GM12878 (cell line): ENCODE results near the gene SNX8. TPM values are rescaled to one million over a fixed set of nuclear protein-coding genes. Genes with fewer than 3 reads are reported as not detected.

Experiments
- ATAC-seq: fragments of 200-7000 bp; cut with Tn5 transposase; 3 replicates; pipeline ENCODE4 v1.9.1; 2020; ENCODE audit warnings: mild to moderate bottlenecking, moderate library complexity
- BruUV-seq: library from RNA; stranded (reverse); fragments of 400-500 nt; replicated peaks from 2 replicates; lab custom pipeline; 2021; lab: Mats Ljungman, UMichigan
- CTCF ChIA-PET: fragments of 300-600 bp; sonication (Branson Sonifier 250); formaldehyde crosslinking; extraction: SDS; loops from one replicate; lab custom pipeline; 2021; ENCODE audit warnings: inconsistent platforms; lab: Yijun Ruan, JAX
- POLR2A ChIA-PET: fragments of 350-600 bp; formaldehyde crosslinking; extraction: SDS; loops from one replicate; lab custom pipeline; 2021; ENCODE audit warnings: inconsistent platforms; lab: Charles Lee
- RAD21 ChIA-PET: fragments of 300-600 bp; sonication (Branson Sonifier 250); formaldehyde crosslinking; loops from one replicate; lab custom pipeline; 2023; ENCODE audit warnings: antibody characterized with exemption; ENCODE audit not compliant: unreplicated experiment; lab: Charles Lee
- SMC1A ChIA-PET: fragments of 300-600 bp; sonication (Branson Sonifier 250); formaldehyde crosslinking; loops from one replicate; lab custom pipeline; 2023; ENCODE audit not compliant: unreplicated experiment, uncharacterized antibody; lab: Charles Lee
- DNase-seq: peaks from one replicate; pipeline ENCODE4 v3.0.0-alpha.2; 2011; ENCODE audit warnings: low read depth, low spot score
- FAIRE-seq: peaks from 3 replicates; lab custom pipeline; 2011; peaks lifted over from hg19 to GRCh38; lab: Jason Lieb, UNC
- H2AFZ ChIP-seq: 2 replicates; pipeline ENCODE4 v1.6.0; 2011; ENCODE audit warnings: low read depth, low read length, control low read depth; ENCODE audit not compliant: control insufficient read depth
- H3K27ac ChIP-seq: 2 replicates; pipeline ENCODE4 v1.5.1; 2011; ENCODE audit warnings: control low read depth; ENCODE audit not compliant: control insufficient read depth, insufficient read depth
- H3K27me3 ChIP-seq, 2 experiments: replicated peaks in 1 of 2; 2 replicates each; pipeline versions ENCODE4 v1.6.0 to v1.6.1; 2011; ENCODE audit warnings: low read length in 1 of 2; ENCODE audit not compliant: control insufficient read depth in 2 of 2, insufficient read depth in 2 of 2
- H3K36me3 ChIP-seq, 2 experiments: 2 replicates each; pipeline ENCODE4 v1.5.1; 2011; ENCODE audit warnings: low read length in 1 of 2; ENCODE audit not compliant: control insufficient read depth in 2 of 2, insufficient read depth in 2 of 2
- H3K4me1 ChIP-seq: 2 replicates; pipeline ENCODE4 v1.6.1; 2011; ENCODE audit warnings: mild to moderate bottlenecking, low read length, moderate library complexity, mixed read lengths; ENCODE audit not compliant: control insufficient read depth, insufficient read depth
- H3K4me2 ChIP-seq: 2 replicates; pipeline ENCODE4 v1.6.0; 2011; ENCODE audit warnings: control low read depth; ENCODE audit not compliant: control insufficient read depth, insufficient read depth
- H3K4me3 ChIP-seq: fragments of 200-600 bp; sonication (generic); 2 replicates; pipeline ENCODE4 v1.5.1; 2016
- H3K79me2 ChIP-seq: 2 replicates; pipeline ENCODE4 v1.6.0; 2011; ENCODE audit warnings: low read length; ENCODE audit not compliant: control insufficient read depth, insufficient read depth
- H3K9ac ChIP-seq: 2 replicates; pipeline ENCODE4 v1.8.0; 2011; ENCODE audit warnings: low read length, control low read depth, mixed read lengths; ENCODE audit not compliant: control insufficient read depth, insufficient read depth
- H3K9me3 ChIP-seq: replicated peaks from 3 replicates; pipeline ENCODE4 v1.5.1; 2011; ENCODE audit warnings: mild to moderate bottlenecking, low read length; ENCODE audit not compliant: control insufficient read depth, insufficient read depth
- H4K20me1 ChIP-seq: 2 replicates; pipeline ENCODE4 v1.6.0; 2011; ENCODE audit not compliant: control insufficient read depth, insufficient read depth
- BMI1 ChIP-seq: fragments of 450-650 bp; IDR thresholded peaks from 2 replicates; pipeline ENCODE4 v1.6.1; 2016; ENCODE audit warnings: mild to moderate bottlenecking, moderate library complexity, borderline replicate concordance
- CBX5 ChIP-seq: sonication (generic); IDR thresholded peaks from 2 replicates; pipeline ENCODE4 v1.6.1; 2016; ENCODE audit warnings: low read depth, moderate library complexity, mild to moderate bottlenecking, inconsistent platforms
- CEBPB ChIP-seq, 2 experiments: fragments of 150-350 bp in 1 of 2; IDR thresholded peaks; 2 replicates each; pipeline ENCODE4 v1.6.1; 2012 to 2014; ENCODE audit warnings: low read depth in 2 of 2, low read length in 2 of 2, borderline replicate concordance in 1 of 2, inconsistent platforms in 1 of 2
- CEBPZ ChIP-seq: fragments of 150-350 bp; IDR thresholded peaks from 2 replicates; pipeline ENCODE4 v1.6.1; 2016; ENCODE audit warnings: low read depth, low read length
- ELK1 ChIP-seq: IDR thresholded peaks from 2 replicates; pipeline ENCODE4 v1.6.1; 2012; ENCODE audit warnings: low read depth, low read length, improper control_type of control experiment
- FOXM1 ChIP-seq: IDR thresholded peaks from 2 replicates; pipeline ENCODE4 v1.6.1; 2012; ENCODE audit warnings: low read depth, mild to moderate bottlenecking, inconsistent platforms, low read length, moderate library complexity
- RAD21 ChIP-seq: IDR thresholded peaks from 2 replicates; pipeline ENCODE4 v1.6.1; 2011; ENCODE audit warnings: mild to moderate bottlenecking, low read depth, low read length, moderate library complexity; ENCODE audit not compliant: insufficient read depth
- RCOR1 ChIP-seq: conservative IDR thresholded peaks from 2 replicates; pipeline ENCODE4 v1.6.1; 2012; ENCODE audit warnings: low read depth, low read length, improper control_type of control experiment
- STAT1 ChIP-seq: fragments of 450-650 bp; conservative IDR thresholded peaks from 2 replicates; pipeline ENCODE4 v1.6.1; 2014; ENCODE audit warnings: antibody characterized with exemption, mild to moderate bottlenecking
- ZBED1 ChIP-seq: IDR thresholded peaks from 2 replicates; pipeline ENCODE4 v1.6.1; 2016; ENCODE audit warnings: borderline replicate concordance
- WGBS: methylation state at CpG from one replicate; pipeline ENCODE4 v1.1.6; 2016; ENCODE audit warnings: low lambda C conversion rate; ENCODE audit not compliant: insufficient replicate concordance, insufficient coverage; ENCODE audit errors: missing lambda C conversion rate; 5-methylcytosine and 5-hydroxymethylcytosine counted together
- in situ Hi-C: fragments of 300-500 bp; cut with MboI; formaldehyde crosslinking; loops from 9 replicates; pipeline ENCODE4 v1.14.3; 2018; ENCODE audit warnings: mixed read lengths
- intact Hi-C: fragments of 100-400 bp; cut with micrococcal nuclease; formaldehyde crosslinking; loops from one replicate; pipeline ENCODE4 v1.14.2; 2022; ENCODE audit not compliant: unreplicated experiment
- polyA plus RNA-seq, 11 experiments: library from polyadenylated mRNA; depleted of rRNA in 4 of 11; unstranded in 6 of 11; stranded (reverse) in 5 of 11; fragments of >200 nt; fragmentation: Nextera tagmentation in 4 of 11; fragmentation: Illumina TruSeq in 1 of 11; extraction: Ambion mirVana in 4 of 11; extraction: Trizol in 1 of 11; gene quantifications; 1 replicate in 1 of 11; 2 replicates in 10 of 11; pipeline versions ENCODE4 v1.2.1 to v1.2.3, GENCODE V29; 2011 to 2016; ENCODE audit warnings: inconsistent platforms in 2 of 11, missing spikeins in 2 of 11, low read depth in 1 of 11
- total RNA-seq, 4 experiments: library from RNA; depleted of rRNA in 3 of 4; stranded (reverse); fragments of >200 nt in 3 of 4; fragmentation: Illumina TruSeq in 1 of 4; extraction: Trizol in 1 of 4; gene quantifications; 2 replicates each; pipeline versions ENCODE4 v1.2.1 to v1.2.3, GENCODE V29; 2013 to 2021
- TF ChIP-seq, protein P1 (sequence below): fragments of 450-650 bp; IDR thresholded peaks from 2 replicates; pipeline ENCODE4 v1.6.1; 2018; ENCODE audit warnings: mild to moderate bottlenecking, low read depth, moderate library complexity; ENCODE audit not compliant: partially characterized antibody
- TF ChIP-seq, protein P2 (sequence below): fragments of 450-650 bp; IDR thresholded peaks from 2 replicates; pipeline ENCODE4 v1.6.1; 2017; ENCODE audit warnings: mild to moderate bottlenecking, moderate library complexity

The SNX8 gene
- total and polyA plus RNA-seq, 10 of the 15 experiments (the other 5 are each of a cell fraction or from before 2014, with no cell fraction given) = 6.4 to 210 (median 97.6) TPM

GRCh38 chr7:2282185-2282751 is 32.0 kb downstream of the SNX8 start:
- RAD21 ChIA-PET = no interaction called here
- ATAC-seq (no peak), DNase-seq (no peak), FAIRE-seq (no peak)
- in situ Hi-C loops (no loop called here), intact Hi-C loops (no loop called here)
- no peak overlapping the region for H3K9ac ChIP-seq
- 90% methylated on average over 14 of the region's 14 CpGs for WGBS
- H3K4me3 ChIP-seq = no peak overlapping the region
- H4K20me1 ChIP-seq = no peaks in the 10 kb centered on the region; the same call in 1 of the 2 replicates
- H3K4me1 ChIP-seq = no peaks in the 10 kb centered on the region
- TSS peak; percentile 57 for BruUV-seq
- H3K27me3 ChIP-seq = no peaks in the 10 kb centered on the region
- H3K27ac ChIP-seq = no peak overlapping the region
- peaks cover 2 to 3% of the 10 kb centered on the region in 2 experiments; a peak in 2 of 4 replicates for H3K36me3 ChIP-seq
- H2AFZ ChIP-seq = no peak overlapping the region
- POLR2A ChIA-PET = no interaction called here
- peaks cover 30% of the 10 kb centered on the region for H3K79me2 ChIP-seq
- CTCF ChIA-PET = interaction anchor here (0.6 kb wide), 1 partner anchor 65 kb away, joined by 3 read pairs; no protein-coding TSS in a partner anchor
- H3K4me2 ChIP-seq = no peak overlapping the region
- H3K9me3 ChIP-seq = no peaks in the 10 kb centered on the region
- SMC1A ChIA-PET = interaction anchor here (1.7 kb wide), 1 partner anchor 45 kb away, joined by 4 read pairs; no protein-coding TSS in a partner anchor
- TF ChIP-seq CEBPZ = no peak
- no peak for TF ChIP-seq CBX5
- no peak for TF ChIP-seq STAT1
- no peak for TF ChIP-seq BMI1
- TF ChIP-seq FOXM1 = no peak
- TF ChIP-seq RAD21 = no peak
- no peak for TF ChIP-seq RCOR1
- TF ChIP-seq, protein P1, sequence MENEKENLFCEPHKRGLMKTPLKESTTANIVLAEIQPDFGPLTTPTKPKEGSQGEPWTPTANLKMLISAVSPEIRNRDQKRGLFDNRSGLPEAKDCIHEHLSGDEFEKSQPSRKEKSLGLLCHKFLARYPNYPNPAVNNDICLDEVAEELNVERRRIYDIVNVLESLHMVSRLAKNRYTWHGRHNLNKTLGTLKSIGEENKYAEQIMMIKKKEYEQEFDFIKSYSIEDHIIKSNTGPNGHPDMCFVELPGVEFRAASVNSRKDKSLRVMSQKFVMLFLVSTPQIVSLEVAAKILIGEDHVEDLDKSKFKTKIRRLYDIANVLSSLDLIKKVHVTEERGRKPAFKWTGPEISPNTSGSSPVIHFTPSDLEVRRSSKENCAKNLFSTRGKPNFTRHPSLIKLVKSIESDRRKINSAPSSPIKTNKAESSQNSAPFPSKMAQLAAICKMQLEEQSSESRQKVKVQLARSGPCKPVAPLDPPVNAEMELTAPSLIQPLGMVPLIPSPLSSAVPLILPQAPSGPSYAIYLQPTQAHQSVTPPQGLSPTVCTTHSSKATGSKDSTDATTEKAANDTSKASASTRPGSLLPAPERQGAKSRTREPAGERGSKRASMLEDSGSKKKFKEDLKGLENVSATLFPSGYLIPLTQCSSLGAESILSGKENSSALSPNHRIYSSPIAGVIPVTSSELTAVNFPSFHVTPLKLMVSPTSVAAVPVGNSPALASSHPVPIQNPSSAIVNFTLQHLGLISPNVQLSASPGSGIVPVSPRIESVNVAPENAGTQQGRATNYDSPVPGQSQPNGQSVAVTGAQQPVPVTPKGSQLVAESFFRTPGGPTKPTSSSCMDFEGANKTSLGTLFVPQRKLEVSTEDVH = no peak
- no peak for TF ChIP-seq ZBED1
- TF ChIP-seq, protein P2, sequence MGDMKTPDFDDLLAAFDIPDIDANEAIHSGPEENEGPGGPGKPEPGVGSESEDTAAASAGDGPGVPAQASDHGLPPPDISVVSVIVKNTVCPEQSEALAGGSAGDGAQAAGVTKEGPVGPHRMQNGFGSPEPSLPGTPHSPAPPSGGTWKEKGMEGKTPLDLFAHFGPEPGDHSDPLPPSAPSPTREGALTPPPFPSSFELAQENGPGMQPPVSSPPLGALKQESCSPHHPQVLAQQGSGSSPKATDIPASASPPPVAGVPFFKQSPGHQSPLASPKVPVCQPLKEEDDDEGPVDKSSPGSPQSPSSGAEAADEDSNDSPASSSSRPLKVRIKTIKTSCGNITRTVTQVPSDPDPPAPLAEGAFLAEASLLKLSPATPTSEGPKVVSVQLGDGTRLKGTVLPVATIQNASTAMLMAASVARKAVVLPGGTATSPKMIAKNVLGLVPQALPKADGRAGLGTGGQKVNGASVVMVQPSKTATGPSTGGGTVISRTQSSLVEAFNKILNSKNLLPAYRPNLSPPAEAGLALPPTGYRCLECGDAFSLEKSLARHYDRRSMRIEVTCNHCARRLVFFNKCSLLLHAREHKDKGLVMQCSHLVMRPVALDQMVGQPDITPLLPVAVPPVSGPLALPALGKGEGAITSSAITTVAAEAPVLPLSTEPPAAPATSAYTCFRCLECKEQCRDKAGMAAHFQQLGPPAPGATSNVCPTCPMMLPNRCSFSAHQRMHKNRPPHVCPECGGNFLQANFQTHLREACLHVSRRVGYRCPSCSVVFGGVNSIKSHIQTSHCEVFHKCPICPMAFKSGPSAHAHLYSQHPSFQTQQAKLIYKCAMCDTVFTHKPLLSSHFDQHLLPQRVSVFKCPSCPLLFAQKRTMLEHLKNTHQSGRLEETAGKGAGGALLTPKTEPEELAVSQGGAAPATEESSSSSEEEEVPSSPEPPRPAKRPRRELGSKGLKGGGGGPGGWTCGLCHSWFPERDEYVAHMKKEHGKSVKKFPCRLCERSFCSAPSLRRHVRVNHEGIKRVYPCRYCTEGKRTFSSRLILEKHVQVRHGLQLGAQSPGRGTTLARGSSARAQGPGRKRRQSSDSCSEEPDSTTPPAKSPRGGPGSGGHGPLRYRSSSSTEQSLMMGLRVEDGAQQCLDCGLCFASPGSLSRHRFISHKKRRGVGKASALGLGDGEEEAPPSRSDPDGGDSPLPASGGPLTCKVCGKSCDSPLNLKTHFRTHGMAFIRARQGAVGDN = no peak
- no peak for TF ChIP-seq CEBPB (IDR thresholded peaks at IDR 0.05; ENCODE audit: borderline replicate concordance in 1 of 2, low read depth in 2 of 2, low read length in 2 of 2)
- no peak for TF ChIP-seq ELK1
